Measurements from ENCODE around the gene LNP1.

DNA sequence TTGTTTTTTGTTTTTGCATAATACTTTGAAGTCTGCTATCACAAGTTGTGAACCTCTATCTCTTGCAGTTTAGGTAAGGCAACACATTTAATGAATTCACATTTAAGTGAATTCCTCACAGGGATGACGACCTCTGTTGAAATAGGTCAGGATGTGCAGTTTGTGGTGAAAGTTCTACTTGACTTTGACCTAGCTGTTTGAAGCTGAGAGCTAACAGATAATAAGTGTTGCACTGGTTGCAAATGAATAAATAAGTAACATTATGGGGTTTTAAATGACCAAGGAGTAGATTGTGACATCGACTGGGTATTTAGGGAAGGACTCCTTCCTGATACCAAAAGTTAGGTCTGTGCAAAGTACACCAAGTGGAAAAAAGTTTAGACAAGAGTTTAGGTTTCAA lies 42.9 kb upstream of the LNP1 start:
- TF ChIP-seq, protein P1, sequence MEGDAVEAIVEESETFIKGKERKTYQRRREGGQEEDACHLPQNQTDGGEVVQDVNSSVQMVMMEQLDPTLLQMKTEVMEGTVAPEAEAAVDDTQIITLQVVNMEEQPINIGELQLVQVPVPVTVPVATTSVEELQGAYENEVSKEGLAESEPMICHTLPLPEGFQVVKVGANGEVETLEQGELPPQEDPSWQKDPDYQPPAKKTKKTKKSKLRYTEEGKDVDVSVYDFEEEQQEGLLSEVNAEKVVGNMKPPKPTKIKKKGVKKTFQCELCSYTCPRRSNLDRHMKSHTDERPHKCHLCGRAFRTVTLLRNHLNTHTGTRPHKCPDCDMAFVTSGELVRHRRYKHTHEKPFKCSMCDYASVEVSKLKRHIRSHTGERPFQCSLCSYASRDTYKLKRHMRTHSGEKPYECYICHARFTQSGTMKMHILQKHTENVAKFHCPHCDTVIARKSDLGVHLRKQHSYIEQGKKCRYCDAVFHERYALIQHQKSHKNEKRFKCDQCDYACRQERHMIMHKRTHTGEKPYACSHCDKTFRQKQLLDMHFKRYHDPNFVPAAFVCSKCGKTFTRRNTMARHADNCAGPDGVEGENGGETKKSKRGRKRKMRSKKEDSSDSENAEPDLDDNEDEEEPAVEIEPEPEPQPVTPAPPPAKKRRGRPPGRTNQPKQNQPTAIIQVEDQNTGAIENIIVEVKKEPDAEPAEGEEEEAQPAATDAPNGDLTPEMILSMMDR (IDR thresholded peaks at IDR 0.05 in 4 of 5, conservative IDR thresholded peaks at IDR 0.05 in 1 of 5): no peak
- TF ChIP-seq POLR2A (IDR thresholded peaks at IDR 0.05): no peak
